ENCODE data around the gene VIL1. TPM values are rescaled to one million over a fixed set of nuclear protein-coding genes. Genes with fewer than 3 reads are reported as not detected.

Gene VIL1
- total RNA-seq, 2 donors from 2014 or later = 0.32 to 6.2 TPM

DNA sequence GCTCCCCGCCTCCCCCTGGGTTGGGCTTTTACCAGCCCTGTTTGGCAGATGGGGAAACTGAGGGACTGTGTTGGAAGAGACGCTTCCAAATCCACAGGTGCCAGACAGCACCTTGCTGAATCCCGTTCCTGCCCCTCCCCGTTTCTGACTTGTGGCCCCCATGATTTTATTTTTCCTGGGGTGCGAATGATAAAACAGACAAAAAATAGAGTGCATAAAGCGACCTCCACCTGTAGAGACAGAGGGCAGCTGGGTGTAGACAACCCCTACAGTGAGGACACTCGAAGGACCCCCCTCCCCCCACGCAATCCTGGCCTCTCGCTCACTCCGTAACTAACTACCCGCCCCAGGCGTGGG lies 21.5 kb upstream of the VIL1 start:
- peaks cover 41% of the 10 kb centered on the region for H3K4me1 Mint-ChIP-seq
- H3K27me3 Mint-ChIP-seq = no peaks in the 10 kb centered on the region
- H3K36me3 Mint-ChIP-seq (ENCODE audit: low read depth) = peaks cover 2% of the 10 kb centered on the region
- peak overlapping the region; percentile 95 for H3K4me3 Mint-ChIP-seq
- H3K27ac Mint-ChIP-seq = peak overlapping the region; percentile 97
- no peak for ATAC-seq
- H3K9me3 ChIP-seq (ENCODE audit: control insufficient read depth, low read length, poor library complexity, severe bottlenecking) = no peaks in the 10 kb centered on the region
- no peak for DNase-seq

DNA sequence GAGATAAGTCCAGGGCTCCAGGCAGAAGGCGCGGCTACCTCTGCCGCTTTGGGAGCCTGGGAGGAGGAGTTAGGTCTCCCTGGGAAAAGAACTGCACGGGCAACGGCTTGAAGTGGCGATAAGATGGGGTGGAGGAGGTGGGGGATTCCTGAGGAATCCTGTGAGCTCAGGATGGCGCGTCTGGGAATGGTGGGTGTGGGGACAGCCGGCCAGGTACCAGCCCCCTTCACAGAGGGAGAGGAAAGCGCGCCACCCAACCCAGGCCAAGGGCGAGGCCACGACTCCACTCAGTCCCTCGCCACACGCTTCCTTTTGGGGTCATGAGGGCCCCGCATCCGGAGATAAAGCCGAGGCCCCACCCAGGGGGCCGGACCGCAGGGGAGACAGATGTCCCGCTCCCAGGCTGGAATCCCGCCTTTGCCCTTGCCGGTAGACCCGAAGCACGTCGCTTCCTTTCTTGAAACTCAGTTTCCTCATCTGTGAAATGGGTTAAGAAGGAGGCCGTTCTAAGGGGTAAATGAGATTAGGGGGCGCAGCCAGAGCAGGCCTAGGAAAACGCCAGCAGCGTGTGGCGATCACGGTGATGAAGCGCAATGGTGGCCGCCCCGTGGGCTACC lies 21.0 kb upstream of the VIL1 start:
- Mint-ChIP-seq H3K27me3 (no peaks in the 10 kb centered on the region), H3K4me3 (peak overlapping the region; percentile 95), H3K36me3 (ENCODE audit: low read depth) (peaks cover 2% of the 10 kb centered on the region), H3K4me1 (peaks cover 43% of the 10 kb centered on the region), H3K27ac (peak overlapping the region; percentile 97)
- DNase-seq = peak in 2 of 3 donors; percentile 46 to 52
- ATAC-seq = no peak
- no peaks in the 10 kb centered on the region for H3K9me3 ChIP-seq (ENCODE audit: control insufficient read depth, low read length, poor library complexity, severe bottlenecking)

DNA sequence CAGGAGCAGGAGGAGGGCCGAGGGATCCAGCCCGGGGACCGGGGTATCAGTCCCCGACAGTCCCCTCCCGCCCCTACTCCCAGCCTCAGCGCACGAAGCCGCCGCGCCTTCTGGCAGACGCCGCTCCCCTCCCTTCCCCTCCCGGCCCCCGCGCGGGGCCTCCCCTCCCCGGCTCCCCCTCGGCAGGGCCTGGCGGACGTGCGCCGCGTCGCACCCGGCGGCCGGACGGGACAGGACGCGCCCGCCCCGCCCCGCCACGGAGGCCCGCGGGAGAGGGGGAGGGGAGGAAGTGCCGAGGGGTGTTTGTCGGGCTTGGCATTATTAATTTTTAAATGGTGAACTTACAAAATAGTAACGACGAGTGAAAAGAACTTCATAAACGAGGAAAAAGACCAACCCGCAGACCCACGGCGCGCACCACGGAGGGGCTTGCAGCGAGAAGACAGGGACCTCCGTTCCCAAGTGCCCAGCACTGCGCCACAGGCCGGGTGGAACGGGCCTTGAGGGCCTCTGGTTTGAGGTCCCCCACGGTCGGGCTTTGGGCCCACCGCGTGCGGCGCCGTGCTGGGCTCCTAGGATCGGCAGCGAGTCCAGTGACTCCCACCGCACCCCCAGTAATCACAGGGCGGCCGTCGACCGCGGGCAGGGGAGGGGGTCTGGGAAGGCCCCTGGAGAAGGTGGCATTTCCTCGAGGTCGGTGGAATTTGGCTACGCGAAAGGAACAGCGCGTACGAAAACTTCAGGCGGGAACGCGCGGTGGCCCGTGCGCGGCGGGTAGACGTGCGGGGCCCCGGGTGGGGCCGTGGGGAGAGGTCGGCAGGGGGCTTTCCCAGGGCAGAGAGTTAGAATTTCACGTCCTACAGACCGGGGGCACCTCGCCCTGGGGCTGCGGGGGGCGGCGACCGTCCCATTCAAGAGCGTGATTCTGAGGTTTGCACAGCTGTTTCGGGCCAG lies 20.2 kb upstream of the VIL1 start:
- peak overlapping the region; percentile 97 for H3K27ac Mint-ChIP-seq
- H3K4me1 Mint-ChIP-seq = peaks cover 47% of the 10 kb centered on the region
- H3K4me3 Mint-ChIP-seq = peak overlapping the region; percentile 95
- no peaks in the 10 kb centered on the region for H3K9me3 ChIP-seq (ENCODE audit: control insufficient read depth, low read length, poor library complexity, severe bottlenecking)
- ATAC-seq (peak; percentile 9), DNase-seq (peak; percentile 50 to 58 (median 54))
- H3K36me3 Mint-ChIP-seq (ENCODE audit: low read depth) = peaks cover 2% of the 10 kb centered on the region
- no peaks in the 10 kb centered on the region for H3K27me3 Mint-ChIP-seq

DNA sequence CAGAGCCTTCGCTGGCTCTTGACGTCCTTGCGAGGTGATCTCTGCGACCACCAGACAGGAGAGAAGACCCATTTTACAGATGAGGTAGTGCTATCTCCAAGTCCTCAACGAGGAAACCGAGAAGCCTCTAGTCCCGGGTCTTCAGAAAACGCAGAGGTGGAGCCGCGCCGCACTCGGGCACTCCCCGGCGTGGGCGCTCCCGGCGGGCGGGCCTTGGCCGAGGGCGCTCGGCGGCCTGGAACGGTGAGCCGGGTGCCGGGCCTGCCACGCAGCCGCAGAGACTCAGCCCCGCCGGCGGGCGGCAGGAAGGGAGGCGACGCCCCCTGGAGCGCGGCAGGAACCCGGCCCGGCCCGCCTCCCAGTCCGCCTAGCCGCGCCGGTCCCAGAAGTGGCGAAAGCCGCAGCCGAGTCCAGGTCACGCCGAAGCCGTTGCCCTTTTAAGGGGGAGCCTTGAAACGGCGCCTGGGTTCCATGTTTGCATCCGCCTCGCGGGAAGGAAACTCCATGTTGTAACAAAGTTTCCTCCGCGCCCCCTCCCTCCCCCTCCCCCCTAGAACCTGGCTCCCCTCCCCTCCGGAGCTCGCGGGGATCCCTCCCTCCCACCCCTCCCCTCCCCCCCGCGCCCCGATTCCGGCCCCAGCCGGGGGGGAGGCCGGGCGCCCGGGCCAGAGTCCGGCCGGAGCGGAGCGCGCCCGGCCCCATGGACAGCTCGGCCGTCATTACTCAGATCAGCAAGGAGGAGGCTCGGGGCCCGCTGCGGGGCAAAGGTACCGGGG lies 19.3 kb upstream of the VIL1 start, which contains the start of gene CTDSP1:
Gene CTDSP1, plus strand, starts transcription at position 478 of the 776 bp plus-strand sequence. Its CDS starts 223 bp downstream, at position 701.
- Mint-ChIP-seq H3K4me3 (peak within 1 kb of the TSS; percentile 97), H3K4me1 (peaks cover 49% of the 10 kb centered on the region), H3K27me3 (no peaks in the 10 kb centered on the region), H3K36me3 (ENCODE audit: low read depth) (peaks cover 2% of the 10 kb centered on the region), H3K27ac (peak within 1 kb of the TSS; percentile 97)
- H3K9me3 ChIP-seq (ENCODE audit: control insufficient read depth, low read length, poor library complexity, severe bottlenecking) = no peaks in the 10 kb centered on the region
- peak; percentile 77 to 82 (median 78) for DNase-seq
- peak; percentile 28 for ATAC-seq

DNA sequence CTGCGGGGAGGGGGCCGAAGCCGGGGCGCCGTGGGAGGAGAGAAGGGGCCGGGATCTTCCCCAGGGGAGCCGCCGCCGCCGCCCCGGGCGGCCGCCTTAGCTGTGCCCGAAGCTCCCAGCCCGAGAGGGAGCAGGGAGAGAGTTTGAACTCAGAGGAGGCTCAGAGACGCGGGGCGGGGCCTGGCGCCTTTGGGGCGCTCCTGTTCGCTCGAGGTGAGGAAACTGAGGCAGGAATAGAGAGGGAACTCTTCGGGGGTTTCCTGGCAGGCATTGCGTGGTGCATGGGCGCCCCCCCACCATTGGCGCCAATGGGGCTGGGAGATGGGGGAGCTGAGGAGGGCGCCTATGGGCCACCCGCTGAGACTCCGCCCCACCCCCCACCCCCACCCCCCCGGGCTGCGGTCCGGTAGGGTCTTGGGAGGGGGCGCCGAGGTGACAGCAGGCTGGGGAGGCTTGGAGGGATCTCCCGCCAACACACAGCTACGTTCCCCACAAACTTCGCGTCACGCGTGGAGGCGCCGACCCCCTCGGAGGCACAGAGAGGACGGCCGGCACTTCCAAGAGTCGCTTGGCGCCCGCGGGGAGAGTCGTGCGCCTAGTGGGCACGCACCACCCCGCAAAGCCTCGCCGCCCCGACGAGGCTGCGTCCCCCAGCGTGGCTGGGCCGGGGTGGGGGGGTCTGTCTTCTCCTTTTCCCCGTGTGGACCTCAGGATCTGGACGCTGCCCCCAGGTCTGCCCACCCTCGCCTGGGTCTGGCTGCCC lies 18.6 kb upstream of the VIL1 start:
- DNase-seq (peak in 1 of 3 donors; percentile 38), ATAC-seq (no peak)
- H3K27me3 Mint-ChIP-seq = no peaks in the 10 kb centered on the region
- peak overlapping the region; percentile 97 for H3K27ac Mint-ChIP-seq
- peak overlapping the region; percentile 97 for H3K4me3 Mint-ChIP-seq
- peaks cover 51% of the 10 kb centered on the region for H3K4me1 Mint-ChIP-seq
- no peaks in the 10 kb centered on the region for H3K9me3 ChIP-seq (ENCODE audit: control insufficient read depth, low read length, poor library complexity, severe bottlenecking)
- H3K36me3 Mint-ChIP-seq (ENCODE audit: low read depth) = peaks cover 2% of the 10 kb centered on the region

DNA sequence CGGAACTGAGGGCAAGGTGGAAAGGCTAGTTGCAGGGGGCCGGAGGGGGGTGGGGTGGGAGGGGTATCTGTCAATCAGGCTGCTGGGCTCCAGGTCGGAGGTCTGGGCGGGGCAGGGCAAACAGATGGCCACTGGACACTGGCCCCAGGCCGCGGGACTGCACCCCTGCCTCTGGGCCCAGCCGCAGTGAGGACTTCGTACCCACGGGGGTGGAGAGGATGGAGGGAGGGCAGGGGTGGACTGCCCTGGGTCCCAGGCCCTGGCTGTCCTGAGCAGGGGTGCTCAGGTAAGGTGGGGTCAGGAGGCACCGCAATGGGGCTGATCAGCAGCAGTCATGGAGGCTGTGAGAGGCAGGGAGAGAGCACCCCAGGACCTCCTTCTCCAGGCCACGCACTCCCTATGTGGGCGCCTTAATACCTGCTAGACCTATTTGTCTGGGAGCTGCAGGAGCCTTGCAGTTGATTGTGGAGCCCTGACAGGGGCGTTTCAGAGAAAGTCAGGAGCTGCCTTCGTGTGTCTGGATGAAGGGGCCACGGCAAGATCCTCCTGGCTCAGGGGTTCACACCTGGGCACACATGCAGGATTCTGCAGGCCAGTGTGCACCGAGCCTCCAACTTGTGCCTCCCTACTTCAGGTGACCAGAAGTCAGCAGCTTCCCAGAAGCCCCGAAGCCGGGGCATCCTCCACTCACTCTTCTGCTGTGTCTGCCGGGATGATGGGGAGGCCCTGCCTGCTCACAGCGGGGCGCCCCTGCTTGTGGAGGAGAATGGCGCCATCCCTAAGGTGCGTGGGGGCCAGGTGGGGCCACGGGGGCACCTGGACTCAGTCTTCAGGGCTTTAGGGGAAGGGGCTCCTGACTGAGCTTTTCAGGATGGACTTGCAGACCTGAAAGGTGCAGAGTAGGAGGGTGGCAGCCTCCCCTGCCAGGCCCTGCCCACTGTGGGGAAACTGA lies 17.7 kb upstream of the VIL1 start:
- H3K9me3 ChIP-seq (ENCODE audit: control insufficient read depth, low read length, poor library complexity, severe bottlenecking) = no peaks in the 10 kb centered on the region
- Mint-ChIP-seq H3K27ac (peak overlapping the region; percentile 81), H3K4me1 (peaks cover 56% of the 10 kb centered on the region), H3K27me3 (no peaks in the 10 kb centered on the region), H3K4me3 (peak overlapping the region; percentile 97), H3K36me3 (ENCODE audit: low read depth) (peaks cover 2% of the 10 kb centered on the region)
- ATAC-seq = no peak
- no peak for DNase-seq

DNA sequence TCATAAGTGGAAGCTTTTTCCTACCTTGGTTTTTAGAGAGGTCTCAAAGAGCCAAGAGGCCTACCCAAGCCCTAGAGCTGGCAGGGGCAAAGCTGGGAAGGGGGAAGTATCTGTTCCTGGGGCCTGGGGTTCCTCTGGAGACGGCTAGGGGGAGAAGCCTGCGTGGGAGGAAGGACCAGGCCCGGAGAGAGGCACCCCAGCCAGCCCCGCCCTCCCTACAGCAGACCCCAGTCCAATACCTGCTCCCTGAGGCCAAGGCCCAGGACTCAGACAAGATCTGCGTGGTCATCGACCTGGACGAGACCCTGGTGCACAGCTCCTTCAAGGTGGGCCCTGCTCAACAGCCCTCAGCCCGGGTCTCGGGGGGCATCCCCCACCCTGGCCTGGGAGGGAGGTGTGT lies 17.0 kb upstream of the VIL1 start:
- Mint-ChIP-seq H3K36me3 (ENCODE audit: low read depth) (peaks cover 2% of the 10 kb centered on the region), H3K4me1 (peaks cover 53% of the 10 kb centered on the region), H3K27me3 (no peaks in the 10 kb centered on the region), H3K27ac (peak overlapping the region; percentile 81), H3K4me3 (peak overlapping the region; percentile 97)
- no peak for DNase-seq
- H3K9me3 ChIP-seq (ENCODE audit: control insufficient read depth, low read length, poor library complexity, severe bottlenecking) = no peaks in the 10 kb centered on the region
- ATAC-seq = no peak

DNA sequence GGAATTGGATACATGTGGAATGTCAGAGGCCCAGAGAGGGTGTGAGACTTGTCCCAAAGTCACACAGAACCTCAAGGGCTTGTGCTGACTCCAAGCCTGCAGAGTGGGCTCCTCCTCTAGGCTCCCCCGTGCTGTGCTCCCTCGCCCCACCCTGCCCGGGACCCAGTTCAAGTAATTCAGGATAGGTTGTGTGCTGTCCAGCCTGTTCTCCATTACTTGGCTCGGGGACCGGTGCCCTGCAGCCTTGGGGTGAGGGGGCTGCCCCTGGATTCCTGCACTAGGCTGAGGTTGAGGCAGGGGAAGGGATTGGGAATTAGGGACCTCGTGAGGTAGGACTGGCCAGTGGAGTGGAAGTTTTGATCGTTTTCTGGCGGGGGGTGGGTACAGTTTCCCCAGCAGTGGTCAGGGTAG lies 16.4 kb upstream of the VIL1 start:
- peaks cover 55% of the 10 kb centered on the region for H3K4me1 Mint-ChIP-seq
- peak overlapping the region; percentile 2 for H3K4me3 Mint-ChIP-seq
- no peak for DNase-seq
- no peak for ATAC-seq
- H3K27me3 Mint-ChIP-seq = no peaks in the 10 kb centered on the region
- H3K27ac Mint-ChIP-seq = no peak overlapping the region
- H3K36me3 Mint-ChIP-seq (ENCODE audit: low read depth) = peaks cover 2% of the 10 kb centered on the region
- no peaks in the 10 kb centered on the region for H3K9me3 ChIP-seq (ENCODE audit: control insufficient read depth, low read length, poor library complexity, severe bottlenecking)

DNA sequence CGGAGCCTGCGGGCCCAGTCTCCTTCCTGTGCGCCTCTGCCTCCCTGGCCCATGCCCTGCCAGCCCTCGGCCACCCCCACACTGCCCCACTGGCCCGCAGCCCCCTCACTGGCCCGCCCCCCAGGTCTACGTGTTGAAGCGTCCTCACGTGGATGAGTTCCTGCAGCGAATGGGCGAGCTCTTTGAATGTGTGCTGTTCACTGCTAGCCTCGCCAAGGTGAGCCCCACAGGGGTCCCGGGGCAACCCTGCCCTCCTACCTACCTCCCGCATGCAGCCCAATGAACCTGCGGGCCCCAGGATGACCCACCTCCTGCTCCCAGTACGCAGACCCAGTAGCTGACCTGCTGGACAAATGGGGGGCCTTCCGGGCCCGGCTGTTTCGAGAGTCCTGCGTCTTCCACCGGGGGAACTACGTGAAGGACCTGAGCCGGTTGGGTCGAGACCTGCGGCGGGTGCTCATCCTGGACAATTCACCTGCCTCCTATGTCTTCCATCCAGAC lies 16.0 kb upstream of the VIL1 start:
- Mint-ChIP-seq H3K4me1 (peaks cover 55% of the 10 kb centered on the region), H3K4me3 (peak overlapping the region; percentile 33), H3K27ac (peak overlapping the region; percentile 80), H3K27me3 (no peaks in the 10 kb centered on the region), H3K36me3 (ENCODE audit: low read depth) (peaks cover 2% of the 10 kb centered on the region)
- DNase-seq (no peak), ATAC-seq (no peak)
- no peaks in the 10 kb centered on the region for H3K9me3 ChIP-seq (ENCODE audit: control insufficient read depth, low read length, poor library complexity, severe bottlenecking)

DNA sequence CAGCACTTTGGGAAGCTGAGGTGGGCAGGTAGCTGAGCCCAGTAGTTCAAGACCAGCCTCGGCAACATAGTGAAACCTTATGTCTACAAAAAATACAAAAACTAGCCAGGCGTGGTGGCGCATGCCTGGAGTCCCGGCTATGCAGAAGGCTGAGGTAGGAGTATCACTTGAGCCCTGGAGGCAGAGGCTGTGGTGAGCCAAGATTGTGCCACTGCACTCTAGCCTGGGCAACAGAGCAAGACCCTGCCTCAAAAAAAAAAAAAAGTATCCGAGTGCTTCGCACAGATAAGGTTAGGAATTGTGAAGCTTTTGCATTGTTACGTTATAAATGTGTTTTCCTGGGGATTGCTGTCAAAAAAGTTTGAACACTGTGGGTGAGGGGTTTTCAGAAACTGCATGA lies 15.1 kb upstream of the VIL1 start:
- Mint-ChIP-seq H3K4me3 (no peak overlapping the region), H3K4me1 (peaks cover 53% of the 10 kb centered on the region), H3K27me3 (no peaks in the 10 kb centered on the region), H3K27ac (peak overlapping the region; percentile 80), H3K36me3 (ENCODE audit: low read depth) (peaks cover 2% of the 10 kb centered on the region)
- ATAC-seq (no peak), DNase-seq (no peak)
- no peaks in the 10 kb centered on the region for H3K9me3 ChIP-seq (ENCODE audit: control insufficient read depth, low read length, poor library complexity, severe bottlenecking)

DNA sequence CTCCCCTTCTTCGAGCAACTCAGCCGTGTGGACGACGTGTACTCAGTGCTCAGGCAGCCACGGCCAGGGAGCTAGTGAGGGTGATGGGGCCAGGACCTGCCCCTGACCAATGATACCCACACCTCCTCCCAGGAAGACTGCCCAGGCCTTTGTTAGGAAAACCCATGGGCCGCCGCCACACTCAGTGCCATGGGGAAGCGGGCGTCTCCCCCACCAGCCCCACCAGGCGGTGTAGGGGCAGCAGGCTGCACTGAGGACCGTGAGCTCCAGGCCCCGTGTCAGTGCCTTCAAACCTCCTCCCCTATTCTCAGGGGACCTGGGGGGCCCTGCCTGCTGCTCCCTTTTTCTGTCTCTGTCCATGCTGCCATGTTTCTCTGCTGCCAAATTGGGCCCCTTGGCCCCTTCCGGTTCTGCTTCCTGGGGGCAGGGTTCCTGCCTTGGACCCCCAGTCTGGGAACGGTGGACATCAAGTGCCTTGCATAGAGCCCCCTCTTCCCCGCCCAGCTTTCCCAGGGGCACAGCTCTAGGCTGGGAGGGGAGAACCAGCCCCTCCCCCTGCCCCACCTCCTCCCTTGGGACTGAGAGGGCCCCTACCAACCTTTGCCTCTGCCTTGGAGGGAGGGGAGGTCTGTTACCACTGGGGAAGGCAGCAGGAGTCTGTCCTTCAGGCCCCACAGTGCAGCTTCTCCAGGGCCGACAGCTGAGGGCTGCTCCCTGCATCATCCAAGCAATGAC lies 14.4 kb upstream of the VIL1 start:
- Mint-ChIP-seq H3K36me3 (ENCODE audit: low read depth) (peaks cover 2% of the 10 kb centered on the region), H3K27me3 (no peaks in the 10 kb centered on the region), H3K27ac (peak overlapping the region; percentile 97), H3K4me1 (peaks cover 52% of the 10 kb centered on the region), H3K4me3 (peak overlapping the region; percentile 21)
- ATAC-seq = no peak
- no peak for DNase-seq
- no peaks in the 10 kb centered on the region for H3K9me3 ChIP-seq (ENCODE audit: control insufficient read depth, low read length, poor library complexity, severe bottlenecking)
